Stimulated activated CD4-positive, alpha-beta T cell treated with anti-CD3 and anti-CD28 coated beads, Interleukin-4, amount 100 ng/mL, for 1 hour (primary cell): Measurements from ENCODE around the gene COL3A1.

Experiments
- DNase-seq: peaks from one replicate; pipeline ENCODE4 v3.0.0-alpha.2; 2020

COL3A1 gene

GRCh38 chr2:188974164-188974563, at the start of gene COL3A1:
Gene COL3A1, plus strand, starts transcription at chr2:188974373. Its CDS starts 117 bp downstream, at chr2:188974490.
- no peak for DNase-seq

GRCh38 chr2:188928643-188929042, 45.5 kb upstream of the COL3A1 start:
- no peak for DNase-seq

GRCh38 chr2:188931361-188931760, 42.8 kb upstream of the COL3A1 start:
- DNase-seq, result no peak

DNA sequence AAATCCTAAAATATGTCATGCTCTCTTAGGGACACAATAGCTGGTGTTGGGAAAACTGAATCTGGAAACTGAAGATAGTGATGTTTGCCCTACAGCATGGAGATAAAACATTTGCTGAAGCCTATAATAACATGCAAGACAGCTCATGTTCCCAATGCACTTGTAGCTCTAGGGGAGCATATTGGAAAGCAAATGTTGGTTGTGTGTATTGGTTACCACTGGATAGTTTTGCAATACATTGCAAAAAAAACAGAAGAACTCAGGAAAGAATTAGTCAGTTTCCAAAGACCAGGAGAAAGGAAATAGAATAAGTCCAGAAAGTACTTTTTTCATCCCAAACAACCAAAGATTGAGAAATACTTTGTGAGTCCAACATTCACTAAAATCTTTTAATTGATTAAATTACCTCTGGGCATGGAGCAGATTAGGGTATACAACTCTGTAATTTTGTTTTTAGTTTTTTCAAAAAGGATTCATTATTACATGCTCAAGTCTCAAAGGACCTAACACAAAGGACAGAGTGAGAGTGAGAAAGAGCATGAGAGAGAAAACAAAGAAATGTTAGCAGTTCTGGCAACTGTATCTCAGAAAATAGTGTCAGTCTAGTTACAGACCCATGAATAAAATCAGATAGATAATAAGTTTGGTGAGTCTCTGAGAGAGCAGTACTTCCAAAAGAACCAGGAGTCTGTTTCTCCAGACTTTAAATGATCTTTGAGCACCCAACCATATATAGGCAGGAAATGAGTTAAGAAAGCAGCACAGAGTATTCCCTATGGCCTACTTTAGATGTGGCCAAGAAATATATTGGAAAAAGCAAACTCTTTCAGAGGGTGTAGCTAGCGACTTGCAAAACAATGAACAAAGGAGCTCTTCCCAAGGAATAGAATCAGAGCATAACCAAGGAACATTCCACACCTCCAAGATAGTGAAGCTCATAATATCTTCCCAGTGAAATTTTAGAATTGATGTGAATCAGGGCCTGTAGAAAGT, 36.6 kb upstream of the COL3A1 start:
- no peak for DNase-seq

DNA sequence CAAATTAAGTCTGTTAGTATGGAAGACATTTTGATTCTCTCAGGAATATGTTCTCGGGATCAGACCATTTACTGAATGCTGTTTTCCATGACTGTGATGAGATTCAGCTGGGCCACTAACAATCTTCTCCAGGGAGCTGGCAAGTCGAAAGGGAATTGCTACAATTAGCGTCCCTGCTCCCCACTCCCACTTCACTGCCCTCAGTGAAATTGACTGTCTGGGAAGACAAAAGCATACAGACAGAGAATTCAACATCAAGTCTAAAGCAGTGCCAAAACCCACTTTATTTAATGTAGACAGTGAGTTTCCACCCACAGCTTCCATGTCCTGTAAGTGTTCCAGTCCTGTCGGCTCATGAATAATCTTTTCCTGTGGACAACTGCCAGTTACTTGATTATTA, 34.0 kb upstream of the COL3A1 start:
- DNase-seq, result no peak

DNA sequence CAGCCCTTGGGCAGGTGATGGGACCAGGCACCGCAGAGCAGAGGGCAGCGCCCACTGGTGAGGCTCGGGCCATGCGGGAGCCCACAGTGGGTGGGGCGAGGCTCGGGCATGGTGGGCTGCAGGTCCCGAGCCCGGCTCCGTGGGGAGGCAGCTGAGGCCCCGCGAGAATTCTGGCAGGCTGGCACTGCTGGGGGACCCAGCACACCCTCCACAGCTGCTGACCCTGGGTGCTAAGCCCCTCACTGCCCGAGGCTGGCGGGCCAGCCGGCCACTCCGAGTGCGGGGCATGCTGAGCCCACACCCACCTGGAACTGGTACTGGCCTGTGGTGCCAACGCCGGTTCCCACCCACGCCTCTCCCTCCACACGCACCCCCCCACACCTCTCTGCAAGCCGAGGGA, 29.7 kb upstream of the COL3A1 start:
- no peak for DNase-seq

GRCh38 chr2:188949046-188949818, 24.9 kb upstream of the COL3A1 start:
- no peak for DNase-seq

GRCh38 chr2:188952901-188953300, 21.3 kb upstream of the COL3A1 start:
- no peak for DNase-seq

DNA sequence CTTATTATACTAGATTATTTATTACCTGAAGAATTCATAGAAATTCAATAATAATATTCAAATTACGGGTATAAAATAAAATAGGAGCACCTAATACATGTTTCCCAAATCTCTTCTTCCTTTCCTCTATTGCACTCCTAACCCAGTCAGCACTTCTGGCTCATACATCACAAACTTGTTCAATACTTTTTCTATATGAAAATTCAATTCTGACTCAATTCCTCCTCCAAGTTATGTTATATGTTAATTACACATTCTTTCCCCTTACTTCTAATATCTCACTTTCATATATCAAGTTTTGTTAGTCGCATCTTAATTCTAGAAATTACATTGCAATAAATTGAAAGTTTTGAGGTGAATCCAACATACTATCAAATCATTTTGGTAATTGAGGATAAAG, 17.9 kb upstream of the COL3A1 start:
- DNase-seq, result no peak

DNA sequence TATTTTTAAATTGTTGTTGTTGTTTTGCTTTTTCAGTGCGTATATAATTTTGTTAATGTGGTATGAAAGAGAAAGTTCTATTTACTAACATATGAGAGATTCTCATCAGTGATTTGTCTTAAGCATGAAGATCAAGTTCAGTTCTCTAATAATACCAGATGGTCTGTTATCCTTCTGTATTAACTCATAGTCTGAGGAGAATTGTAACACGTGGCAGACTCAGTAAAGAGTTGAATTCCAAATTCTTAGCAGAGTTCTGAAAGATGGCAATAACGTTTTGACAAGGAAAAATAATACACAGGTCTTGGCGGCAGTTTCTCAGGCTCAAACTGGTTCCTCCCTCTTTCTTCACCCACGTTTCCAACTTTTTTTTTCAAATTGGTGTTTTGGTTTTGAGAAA, 17.2 kb upstream of the COL3A1 start:
- DNase-seq, result no peak

DNA sequence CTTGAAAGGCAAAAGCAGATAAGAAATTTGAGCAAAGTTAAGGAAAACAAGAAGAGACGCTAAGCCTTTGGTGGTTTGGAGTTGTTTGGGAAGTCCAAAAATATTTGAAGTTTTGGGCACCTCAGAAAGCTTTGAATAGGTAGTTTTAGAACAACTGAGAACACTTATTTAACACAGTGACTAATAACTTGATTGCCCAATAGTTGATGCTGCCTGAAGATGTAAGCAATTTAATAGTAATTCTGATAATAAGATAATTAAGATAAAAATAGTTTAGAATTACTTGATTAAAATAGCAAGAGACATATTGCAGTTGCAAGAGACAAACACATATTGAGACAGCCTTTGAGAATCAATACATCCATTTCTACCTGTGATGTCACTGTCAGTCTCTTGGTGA, 16.5 kb upstream of the COL3A1 start:
- DNase-seq, result no peak

DNA sequence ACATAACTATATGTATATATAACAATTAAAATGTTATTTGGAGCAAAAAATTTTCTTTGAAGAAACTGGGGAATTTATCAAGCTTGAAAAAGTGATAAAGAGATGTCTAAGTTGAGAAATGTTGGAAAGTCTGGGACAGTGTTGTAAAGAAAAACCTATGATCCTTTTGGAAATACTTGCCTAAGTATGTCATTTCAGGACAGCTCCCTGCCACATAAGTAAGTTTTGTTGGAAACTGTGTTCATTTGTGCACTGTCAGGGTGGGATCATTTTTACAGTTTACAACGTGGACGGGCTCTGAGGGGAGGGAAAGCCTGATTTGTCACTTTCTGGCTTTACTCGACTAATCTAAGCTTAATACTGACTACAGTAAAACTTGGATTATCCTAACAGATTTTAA, 10.4 kb upstream of the COL3A1 start:
- no peak for DNase-seq

DNA sequence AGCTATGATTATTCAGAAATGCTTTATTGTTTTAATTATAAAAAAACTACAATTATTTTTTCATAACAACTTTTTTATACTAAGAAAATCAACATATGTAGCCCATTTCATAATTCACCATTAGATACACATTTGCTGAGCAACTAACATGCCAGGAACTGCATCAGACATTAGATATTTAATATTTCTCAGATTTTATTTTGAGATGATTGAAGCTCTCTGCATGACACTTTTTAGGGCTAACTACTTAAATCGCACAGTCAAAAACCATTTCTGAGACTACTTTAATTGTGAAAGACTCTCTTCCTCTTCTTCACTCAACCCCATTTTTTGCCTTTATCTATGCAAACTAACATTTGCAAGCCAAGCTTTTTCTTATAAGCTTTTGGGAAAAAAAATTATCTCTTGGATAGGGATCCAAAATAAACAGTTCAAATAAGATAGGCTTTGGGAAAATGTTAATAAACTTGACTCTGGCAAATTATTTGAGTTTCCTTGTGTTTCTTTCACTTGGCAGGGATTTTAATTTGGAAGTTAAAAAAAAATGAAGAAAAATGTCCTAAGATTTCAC, 9.1 kb upstream of the COL3A1 start:
- DNase-seq, result no peak

DNA sequence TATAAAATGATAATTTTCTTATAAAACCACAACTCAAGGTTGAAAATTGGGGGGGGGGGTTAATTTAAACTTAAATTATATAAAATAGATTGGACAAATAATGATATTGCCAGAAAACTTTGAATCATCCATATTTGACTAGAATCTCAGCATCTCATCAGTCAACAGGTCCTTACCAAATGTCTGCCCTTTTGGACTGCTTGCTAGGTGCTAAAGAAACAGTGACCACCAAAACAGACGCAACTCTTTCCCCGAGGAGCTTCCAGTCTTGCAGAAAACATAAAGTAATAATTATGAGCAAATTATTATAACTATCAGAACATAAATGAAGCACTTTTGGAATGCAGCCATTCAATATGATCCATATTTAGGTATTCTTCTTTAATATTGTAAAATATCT, 8.6 kb upstream of the COL3A1 start:
- DNase-seq, result no peak

DNA sequence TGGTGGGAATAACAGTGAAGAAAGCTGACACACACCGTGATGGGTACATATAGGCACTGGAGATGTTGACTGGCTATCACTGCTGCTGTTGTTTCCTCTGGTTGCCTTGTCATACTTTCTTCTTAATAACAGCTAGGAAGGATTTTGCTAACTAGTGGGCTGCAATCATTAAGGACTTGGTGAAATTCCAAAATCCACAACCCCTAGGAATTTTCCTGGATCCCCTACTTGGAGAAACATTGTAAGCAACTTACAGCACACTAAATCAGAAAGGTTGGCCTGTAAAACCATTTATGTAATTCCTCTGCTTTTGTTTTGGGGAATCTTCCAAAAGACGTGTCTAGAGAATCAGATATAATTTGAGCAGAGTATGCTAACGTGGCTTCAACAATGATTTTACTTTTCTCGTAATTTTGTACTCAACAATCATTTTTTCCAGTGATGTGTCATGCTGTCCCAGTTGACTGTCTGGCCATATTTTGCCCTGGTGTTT, 8.0 kb upstream of the COL3A1 start:
- DNase-seq, result no peak

- DNase-seq, result no peak
These were observed 7.3 kb upstream of the COL3A1 start for GRCh38 chr2:188966728-188967440.

- DNase-seq, result no peak
These were observed 4.9 kb upstream of the COL3A1 start for GRCh38 chr2:188969236-188969635.

DNA sequence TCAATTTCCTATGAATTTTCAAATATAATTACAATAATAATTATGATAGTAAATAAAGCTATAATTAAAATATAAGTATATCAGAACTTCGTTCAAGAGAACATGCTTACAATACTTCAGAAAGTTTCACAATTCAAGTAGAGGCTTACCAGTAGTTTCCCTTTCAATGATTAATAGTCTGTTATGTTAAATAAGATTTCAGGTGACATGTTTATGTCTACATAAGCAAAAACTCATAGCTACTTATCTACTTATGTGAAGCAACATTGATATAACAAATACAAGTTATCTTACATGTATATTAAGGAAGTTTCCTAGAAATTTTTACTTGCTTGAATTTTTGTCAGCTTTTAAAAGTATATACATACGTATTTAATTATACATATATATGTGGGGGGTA, 4.5 kb upstream of the COL3A1 start:
- DNase-seq, result no peak

- no peak for DNase-seq
These were observed 4.0 kb upstream of the COL3A1 start for GRCh38 chr2:188970211-188970610.

- DNase-seq, result no peak
These were observed 2.7 kb upstream of the COL3A1 start for GRCh38 chr2:188971432-188971861.

DNA sequence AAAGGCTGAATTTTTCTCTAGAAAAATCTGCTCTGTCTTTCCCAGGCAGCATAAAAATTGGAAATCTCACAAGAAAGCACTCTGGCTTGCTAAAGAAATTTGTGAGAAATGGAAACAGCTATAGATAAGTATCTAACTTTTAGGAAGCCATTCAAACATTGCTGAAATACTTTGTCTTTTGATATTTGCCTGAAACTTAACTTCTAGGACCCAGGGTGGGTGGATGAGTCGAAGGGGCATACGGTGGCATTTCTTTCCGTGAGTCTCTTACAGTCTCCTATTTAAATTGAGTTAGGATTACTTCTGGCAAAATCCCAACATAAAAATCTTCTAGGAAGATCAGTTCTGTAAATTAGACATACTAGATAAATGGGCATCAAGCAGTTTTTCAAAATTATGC, 532 bp upstream of the COL3A1 start:
- no peak for DNase-seq

- DNase-seq, result no peak
These were observed 1.4 kb downstream of the COL3A1 start for GRCh38 chr2:188975497-188976102.
